ENCODE measurements around the gene SAP30L.

DNA sequence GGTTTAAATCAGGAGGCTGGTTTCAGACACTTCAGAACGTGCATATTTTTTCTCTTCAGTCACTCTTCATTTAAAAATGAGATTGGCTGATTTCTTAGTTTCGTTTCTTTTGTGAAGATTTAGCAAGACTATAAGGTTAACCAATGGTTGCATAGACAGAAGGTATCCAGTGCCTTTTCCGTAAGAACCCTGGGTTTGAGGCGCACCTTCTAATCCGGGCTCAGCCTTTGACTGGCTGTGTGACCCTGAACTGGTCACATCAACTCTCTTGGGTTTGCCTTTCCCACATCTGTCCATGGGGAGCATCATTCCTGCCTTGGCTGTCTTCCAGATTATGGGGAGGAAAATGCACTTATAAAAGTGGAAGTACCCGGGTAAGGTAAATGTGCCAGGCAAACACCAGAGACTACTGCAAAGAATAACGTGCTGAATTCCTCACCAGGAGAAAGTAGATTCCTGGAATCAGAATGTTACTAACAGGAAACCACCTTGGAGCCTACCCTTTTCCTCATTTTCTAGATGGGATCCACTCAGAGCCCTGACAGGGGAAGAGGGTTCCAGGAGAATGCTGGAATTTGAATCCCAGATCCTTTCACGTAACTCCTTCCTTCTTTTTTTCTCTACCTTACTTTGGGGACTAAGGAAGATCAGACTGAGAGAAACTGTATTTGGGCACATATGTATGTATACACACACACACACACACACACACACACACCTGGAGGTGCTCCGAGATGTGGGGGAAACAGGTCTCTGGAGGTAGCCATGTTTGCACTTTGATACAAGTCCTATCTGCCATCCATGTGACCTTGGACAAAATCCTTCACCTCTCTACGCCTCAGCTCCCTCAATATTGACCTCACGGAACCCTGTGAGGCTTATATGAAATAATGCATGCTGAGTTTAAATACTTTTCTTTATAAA lies 25.4 kb downstream of the SAP30L start:
- TF ChIP-seq, protein P1, sequence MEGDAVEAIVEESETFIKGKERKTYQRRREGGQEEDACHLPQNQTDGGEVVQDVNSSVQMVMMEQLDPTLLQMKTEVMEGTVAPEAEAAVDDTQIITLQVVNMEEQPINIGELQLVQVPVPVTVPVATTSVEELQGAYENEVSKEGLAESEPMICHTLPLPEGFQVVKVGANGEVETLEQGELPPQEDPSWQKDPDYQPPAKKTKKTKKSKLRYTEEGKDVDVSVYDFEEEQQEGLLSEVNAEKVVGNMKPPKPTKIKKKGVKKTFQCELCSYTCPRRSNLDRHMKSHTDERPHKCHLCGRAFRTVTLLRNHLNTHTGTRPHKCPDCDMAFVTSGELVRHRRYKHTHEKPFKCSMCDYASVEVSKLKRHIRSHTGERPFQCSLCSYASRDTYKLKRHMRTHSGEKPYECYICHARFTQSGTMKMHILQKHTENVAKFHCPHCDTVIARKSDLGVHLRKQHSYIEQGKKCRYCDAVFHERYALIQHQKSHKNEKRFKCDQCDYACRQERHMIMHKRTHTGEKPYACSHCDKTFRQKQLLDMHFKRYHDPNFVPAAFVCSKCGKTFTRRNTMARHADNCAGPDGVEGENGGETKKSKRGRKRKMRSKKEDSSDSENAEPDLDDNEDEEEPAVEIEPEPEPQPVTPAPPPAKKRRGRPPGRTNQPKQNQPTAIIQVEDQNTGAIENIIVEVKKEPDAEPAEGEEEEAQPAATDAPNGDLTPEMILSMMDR (IDR thresholded peaks at IDR 0.05): no peak
- no peak for TF ChIP-seq POLR2A (IDR thresholded peaks at IDR 0.05)
